ENCODE measurements around the gene GLOD4.

- TF ChIP-seq SIN3A (IDR thresholded peaks at IDR 0.05; ENCODE audit: low read depth, low read length): no peak
- no peak for TF ChIP-seq SMAD5 (IDR thresholded peaks at IDR 0.05; ENCODE audit: low read depth)
- no peak for TF ChIP-seq TCF12 (IDR thresholded peaks at IDR 0.05; ENCODE audit: low read depth, low read length)
- TF ChIP-seq NFIC (IDR thresholded peaks at IDR 0.05; ENCODE audit: low read depth, low read length): no peak
- no peak for TF ChIP-seq EGR1 (IDR thresholded peaks at IDR 0.05; ENCODE audit: borderline replicate concordance in 1 of 2, low read depth in 2 of 2, low read length in 2 of 2)
- no peak for TF ChIP-seq CTCF (IDR thresholded peaks at IDR 0.05 in 2 of 3, conservative IDR thresholded peaks at IDR 0.05 in 1 of 3; ENCODE audit: control insufficient read depth in 2 of 3, extremely low read depth in 1 of 3, insufficient read depth in 1 of 3, low read depth in 3 of 3, low read length in 3 of 3)
- TF ChIP-seq RAD51 (IDR thresholded peaks at IDR 0.05): no peak
- TF ChIP-seq EP300 (IDR thresholded peaks at IDR 0.05; ENCODE audit: borderline replicate concordance in 1 of 2, control insufficient read depth in 1 of 2, low read depth in 2 of 2, low read length in 2 of 2): no peak
- TF ChIP-seq CBX5 (IDR thresholded peaks at IDR 0.05; ENCODE audit: low read depth): no peak
- TF ChIP-seq POLR2A (IDR thresholded peaks at IDR 0.05; ENCODE audit: low read depth, low read length): no peak
Measured at GRCh38 chr17:801660-802059, 19.6 kb upstream of the GLOD4 start.

All from GM12878 (cell line).